ENCODE results near the gene DDX31.
"Not testable (repeated sequence)": the region's sequence is repeated elsewhere in the genome, so short reads cannot be mapped to it uniquely, and the experiment has no call there.

The DDX31 gene

GRCh38 chr9:132582276-132582785 lies 87.5 kb downstream of the DDX31 start, which contains the start of gene BARHL1:
TSS of gene BARHL1 (plus strand) at chr9:132582606. CDS start at chr9:132582798, 192 bp downstream.
- no peak for DNase-seq (ENCODE audit: low read depth in 1 of 2, low spot score in 1 of 2)

- no peak for DNase-seq (ENCODE audit: low read depth in 1 of 2, low spot score in 1 of 2)
Measured at GRCh38 chr9:132579427-132579798, 90.4 kb downstream of the DDX31 start.

GRCh38 chr9:132578367-132578932 lies 91.3 kb downstream of the DDX31 start:
- no peak for DNase-seq (ENCODE audit: low read depth in 1 of 2, low spot score in 1 of 2)

- DNase-seq (ENCODE audit: low read depth in 1 of 2, low spot score in 1 of 2): no peak
Measured at GRCh38 chr9:132577119-132577518, 92.7 kb downstream of the DDX31 start.

- no peak for DNase-seq (ENCODE audit: low read depth in 1 of 2, low spot score in 1 of 2)
Measured at GRCh38 chr9:132575811-132576210, 94.0 kb downstream of the DDX31 start.

- DNase-seq (ENCODE audit: low read depth in 1 of 2, low spot score in 1 of 2): no peak
Measured at GRCh38 chr9:132575005-132575609, 94.7 kb downstream of the DDX31 start.

GRCh38 chr9:132572921-132573320 lies 96.9 kb downstream of the DDX31 start:
- DNase-seq (ENCODE audit: low read depth in 1 of 2, low spot score in 1 of 2): no peak

- DNase-seq (ENCODE audit: low read depth in 1 of 2, low spot score in 1 of 2): no peak
Measured at GRCh38 chr9:132571806-132572600, 97.8 kb downstream of the DDX31 start.

GRCh38 chr9:132568787-132569186 lies 101.0 kb downstream of the DDX31 start:
- DNase-seq (ENCODE audit: low read depth in 1 of 2, low spot score in 1 of 2): not testable (repeated sequence)

GRCh38 chr9:132564526-132564925 lies 105.3 kb downstream of the DDX31 start:
- DNase-seq (ENCODE audit: low read depth in 1 of 2, low spot score in 1 of 2): no peak

GRCh38 chr9:132562306-132562573 lies 107.5 kb downstream of the DDX31 start:
- DNase-seq (ENCODE audit: low read depth in 1 of 2, low spot score in 1 of 2): no peak

- no peak for DNase-seq (ENCODE audit: low read depth in 1 of 2, low spot score in 1 of 2)
Measured at GRCh38 chr9:132560616-132561202, 109.1 kb downstream of the DDX31 start.

GRCh38 chr9:132559711-132560110 lies 110.1 kb downstream of the DDX31 start:
- no peak for DNase-seq (ENCODE audit: low read depth in 1 of 2, low spot score in 1 of 2)

GRCh38 chr9:132557159-132557558 lies 112.6 kb downstream of the DDX31 start:
- no peak for DNase-seq (ENCODE audit: low read depth in 1 of 2, low spot score in 1 of 2)

GRCh38 chr9:132556714-132557113 lies 113.1 kb downstream of the DDX31 start:
- DNase-seq (ENCODE audit: low read depth in 1 of 2, low spot score in 1 of 2): no peak

- no peak for DNase-seq (ENCODE audit: low read depth in 1 of 2, low spot score in 1 of 2)
Measured at GRCh38 chr9:132556235-132556634, 113.5 kb downstream of the DDX31 start.

- no peak for DNase-seq (ENCODE audit: low read depth in 1 of 2, low spot score in 1 of 2)
Measured at GRCh38 chr9:132555528-132555927, 114.3 kb downstream of the DDX31 start.

GRCh38 chr9:132554755-132555154 lies 115.0 kb downstream of the DDX31 start:
- DNase-seq (ENCODE audit: low read depth in 1 of 2, low spot score in 1 of 2): no peak

- no peak for DNase-seq (ENCODE audit: low read depth in 1 of 2, low spot score in 1 of 2)
Measured at GRCh38 chr9:132552041-132552440, 117.7 kb downstream of the DDX31 start.

GRCh38 chr9:132551556-132551955 lies 118.2 kb downstream of the DDX31 start:
- DNase-seq (ENCODE audit: low read depth in 1 of 2, low spot score in 1 of 2): no peak

GRCh38 chr9:132548751-132549640 lies 120.8 kb downstream of the DDX31 start:
- DNase-seq (ENCODE audit: low read depth in 1 of 2, low spot score in 1 of 2): no peak
